Gastrocnemius medialis (tissue), 4 donors: ENCODE data around the gene ARHGEF18. TPM values are rescaled to one million over a fixed set of nuclear protein-coding genes. Genes with fewer than 3 reads are reported as not detected.
"Not testable (repeated sequence)": the region's sequence is repeated elsewhere in the genome, so short reads cannot be mapped to it uniquely, and the experiment has no call there.

ENCODE experiments used
- ATAC-seq, 2 donors: fragments of 150-250 bp; one replicate each; pipeline ENCODE4 v1.9.1; 2016
- DNase-seq, 2 donors: peaks; one replicate each; pipeline ENCODE4 v3.0.0-alpha.2; 2019
- H3K27ac ChIP-seq, 4 donors: fragments of 200-600 bp; sonication (generic); 1 replicate in 1 of 4; 2 replicates in 3 of 4; pipeline ENCODE4 v1.5.1; 2016 to 2018; ENCODE audit warnings: mild to moderate bottlenecking in 2 of 4, moderate library complexity in 1 of 4
- H3K27me3 ChIP-seq, 3 donors: fragments of 200-600 bp; sonication (generic) in 2 of 3; 1 replicate in 1 of 3; 2 replicates in 2 of 3; pipeline versions ENCODE4 v1.5.1 to v1.6.0; 2016 to 2019; ENCODE audit warnings: mild to moderate bottlenecking in 1 of 3, moderate library complexity in 1 of 3
- H3K36me3 ChIP-seq, 2 donors: fragments of 200-600 bp; sonication (generic) in 1 of 2; one replicate each; pipeline ENCODE4 v1.5.1; 2017 to 2018
- H3K4me1 ChIP-seq, 2 donors: fragments of 200-600 bp; sonication (generic) in 1 of 2; one replicate each; pipeline ENCODE4 v1.5.1; 2016 to 2017; ENCODE audit warnings: mild to moderate bottlenecking in 2 of 2
- H3K4me3 ChIP-seq, 4 donors: fragments of 200-600 bp; sonication (generic) in 3 of 4; 1 replicate in 1 of 4; 2 replicates in 3 of 4; pipeline ENCODE4 v1.5.1; 2016 to 2019; ENCODE audit warnings: mild to moderate bottlenecking in 2 of 4
- H3K9me3 ChIP-seq, 3 donors: fragments of 200-600 bp; sonication (generic) in 2 of 3; 1 replicate in 1 of 3; 2 replicates in 2 of 3; pipeline ENCODE4 v1.5.1; 2016 to 2019
- CTCF ChIP-seq, 5 experiments: fragments of 450-650 bp in 3 of 5; fragments of 200-600 bp in 2 of 5; sonication (generic) in 2 of 5; IDR thresholded peaks in 4 of 5; conservative IDR thresholded peaks in 1 of 5; 1 replicate in 4 of 5; 2 replicates in 1 of 5; pipeline ENCODE4 v1.5.1; 2016 to 2019; ENCODE audit warnings: antibody characterized with exemption in 5 of 5, mild to moderate bottlenecking in 3 of 5, moderate library complexity in 3 of 5
- POLR2A ChIP-seq, 2 donors: fragments of 450-650 bp; IDR thresholded peaks; one replicate each; pipeline ENCODE4 v1.6.1; 2017; ENCODE audit warnings: antibody characterized with exemption in 2 of 2, mild to moderate bottlenecking in 2 of 2, moderate library complexity in 2 of 2
- in situ Hi-C, 4 donors: fragments of 200-750 bp; cut with MboI; loops; one replicate each; pipeline versions ENCODE4 v1.15.0 to v1.8.0; 2017; ENCODE audit warnings: low sequenced_read_pairs in 4 of 4
- intact Hi-C: fragments of 100-400 bp; cut with DNase I; formaldehyde crosslinking; loops from one replicate; pipeline ENCODE4 v1.15.1; 2023; ENCODE audit warnings: low total_unique reads
- total RNA-seq, 4 donors: library from RNA; depleted of rRNA; stranded (reverse); fragments of >200 nt; gene quantifications; one replicate each; pipeline versions ENCODE4 v1.1.0 to v1.2.3, GENCODE V29; 2016

ARHGEF18 gene
- total RNA-seq, 4 donors from 2014 or later: 7.9 to 11.3 (median 10.2) TPM

- no peak for ATAC-seq
- H3K4me3 ChIP-seq: no peak overlapping the region
- in situ Hi-C loops: loop anchor here (5.0 to 10.0 kb wide), 2 partner anchors 197 to 240 kb away; no protein-coding TSS in a partner anchor
Observed at GRCh38 chr19:7342143-7342542, 6.6 kb upstream of the ARHGEF18 start.

GRCh38 chr19:7346488-7346971, 2.2 kb upstream of the ARHGEF18 start:
- H3K27ac ChIP-seq: no peak overlapping the region
- H3K4me3 ChIP-seq: no peak overlapping the region
- no peaks in the 10 kb centered on the region for H3K36me3 ChIP-seq
- intact Hi-C loops (no loop called here), in situ Hi-C loops (loop anchor here in 1 of 4 donors (10.0 kb wide), 1 partner anchor 202 kb away; no protein-coding TSS in a partner anchor)
- TF ChIP-seq CTCF (IDR thresholded peaks at IDR 0.05 in 4 of 5, conservative IDR thresholded peaks at IDR 0.05 in 1 of 5) (no peak), POLR2A (IDR thresholded peaks at IDR 0.05) (no peak)
- H3K27me3 ChIP-seq: peaks cover 0 to 3% (median 0%) of the 10 kb centered on the region in 3 donors
- DNase-seq (no peak), ATAC-seq (no peak)
- no peaks in the 10 kb centered on the region for H3K9me3 ChIP-seq
- no peaks in the 10 kb centered on the region for H3K4me1 ChIP-seq

More at GRCh38 chr19:7342143-7342542, 6.6 kb upstream of the ARHGEF18 start:
- TF ChIP-seq CTCF (IDR thresholded peaks at IDR 0.05 in 4 of 5, conservative IDR thresholded peaks at IDR 0.05 in 1 of 5): no peak
- no peak for TF ChIP-seq POLR2A (IDR thresholded peaks at IDR 0.05)
- no peak for DNase-seq
- Histone ChIP-seq H3K27ac (no peak overlapping the region), H3K9me3 (no peaks in the 10 kb centered on the region), H3K36me3 (no peaks in the 10 kb centered on the region), H3K4me1 (no peaks in the 10 kb centered on the region), H3K27me3 (no peaks in the 10 kb centered on the region)
- intact Hi-C loops: loop anchor here (5.0 kb wide), 1 partner anchor 45 kb away; no protein-coding TSS in a partner anchor

GRCh38 chr19:7346997-7347396, 1.7 kb upstream of the ARHGEF18 start:
- ATAC-seq, DNase-seq, intact Hi-C loops, H3K4me1 ChIP-seq, H3K27me3 ChIP-seq, H3K27ac ChIP-seq, H3K9me3 ChIP-seq, H3K36me3 ChIP-seq, H3K4me3 ChIP-seq: not testable (repeated sequence)
- in situ Hi-C loops: loop anchor here in 1 of 4 donors (10.0 kb wide), 1 partner anchor 202 kb away; no protein-coding TSS in a partner anchor

- no peak overlapping the region for H3K4me3 ChIP-seq
- peaks cover 0 to 3% (median 0%) of the 10 kb centered on the region in 3 donors for H3K27me3 ChIP-seq
- intact Hi-C loops: no loop called here
- TF ChIP-seq CTCF (IDR thresholded peaks at IDR 0.05 in 4 of 5, conservative IDR thresholded peaks at IDR 0.05 in 1 of 5): no peak
- no peak for TF ChIP-seq POLR2A (IDR thresholded peaks at IDR 0.05)
- H3K9me3 ChIP-seq: no peaks in the 10 kb centered on the region
- no peaks in the 10 kb centered on the region for H3K36me3 ChIP-seq
- ATAC-seq (no peak), DNase-seq (no peak)
- in situ Hi-C loops: loop anchor here in 1 of 4 donors (10.0 kb wide), 1 partner anchor 204 kb away; no protein-coding TSS in a partner anchor
- H3K4me1 ChIP-seq: no peaks in the 10 kb centered on the region
- H3K27ac ChIP-seq: no peak overlapping the region
Observed at GRCh38 chr19:7349231-7349591, 474 bp downstream of the ARHGEF18 start.

- in situ Hi-C loops (loop anchor here in 3 of 4 donors (10.0 to 25.0 kb wide), 2 partner anchors 205 to 462 kb away; no protein-coding TSS in a partner anchor), intact Hi-C loops (loop anchor here (10.0 kb wide), 1 partner anchor 335 kb away; the partner anchor contains the start of gene TRAPPC5)
- H3K27ac ChIP-seq: no peak overlapping the region
- H3K36me3 ChIP-seq: no peaks in the 10 kb centered on the region
- H3K27me3 ChIP-seq: peaks cover 0 to 3% (median 0%) of the 10 kb centered on the region in 3 donors
- no peak for ATAC-seq
- no peaks in the 10 kb centered on the region for H3K4me1 ChIP-seq
- no peak overlapping the region for H3K4me3 ChIP-seq
- H3K9me3 ChIP-seq: no peaks in the 10 kb centered on the region
- DNase-seq: no peak
- TF ChIP-seq CTCF (IDR thresholded peaks at IDR 0.05 in 4 of 5, conservative IDR thresholded peaks at IDR 0.05 in 1 of 5) (no peak), POLR2A (IDR thresholded peaks at IDR 0.05) (no peak)
Observed at GRCh38 chr19:7349961-7350711, 1.4 kb downstream of the ARHGEF18 start.
